ENCODE data around the gene C6orf47. TPM values are rescaled to one million over a fixed set of nuclear protein-coding genes. Genes with fewer than 3 reads are reported as not detected.

C6orf47 gene
- total and polyA plus RNA-seq, 2 of the 13 experiments (the other 11 are each of a cell fraction or from before 2014, with no cell fraction given): 1.7 to 18.1 TPM

DNA sequence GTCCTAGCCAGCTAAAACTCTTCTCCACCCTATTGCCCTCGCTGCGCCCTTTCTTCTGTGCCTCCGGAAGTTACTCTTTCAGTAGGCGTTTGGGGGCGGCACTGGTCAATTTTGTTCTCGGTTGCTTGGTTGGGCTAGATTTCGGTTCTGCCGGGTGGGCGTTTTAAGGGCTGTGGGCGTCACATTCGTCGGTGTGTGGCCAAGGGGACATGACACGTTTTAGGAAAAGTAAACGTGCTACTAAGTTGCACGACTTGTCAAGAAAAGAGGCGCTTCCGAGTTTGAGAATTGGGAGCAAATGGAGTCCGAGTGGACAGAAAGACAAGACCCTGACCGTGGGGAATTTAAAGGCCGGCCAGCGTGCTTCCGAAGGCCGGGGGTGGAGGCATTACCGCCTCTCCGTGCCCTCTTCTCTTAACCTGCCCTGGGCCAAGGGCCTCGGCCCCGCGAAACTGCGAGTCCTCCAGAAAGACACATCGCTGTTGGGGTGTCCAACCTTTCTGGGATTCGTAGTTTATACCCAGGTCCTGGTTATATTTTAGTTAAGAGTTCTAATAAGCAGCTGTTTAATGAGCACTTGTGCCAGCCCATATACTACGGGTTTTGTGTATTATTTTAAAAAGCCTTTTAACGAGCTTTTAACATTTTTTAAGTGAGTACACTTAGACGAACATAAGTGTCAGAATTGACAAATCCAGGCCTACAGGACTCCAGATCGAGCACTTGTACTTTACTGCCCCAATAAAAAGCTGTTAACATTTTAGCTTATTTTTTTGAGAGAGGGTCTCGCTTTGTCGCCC lies 7.5 kb downstream of the C6orf47 start (continued):
- no peak; a peak in 3 of 4 replicates for TF ChIP-seq EP300 (IDR thresholded peaks at IDR 0.05; ENCODE audit: low read depth in 2 of 2, low read length in 2 of 2)
- TF ChIP-seq EP300 (CRISPR knock-in tag; IDR thresholded peaks at IDR 0.05; ENCODE audit: borderline replicate concordance): 0 out of 2 replicates have a peak, but pooled peaks have one; percentile 5
- no peak; the same call in 1 of the 2 replicates for TF ChIP-seq SNAPC4 (CRISPR knock-in tag; IDR thresholded peaks at IDR 0.05)
- TF ChIP-seq ZUFSP (CRISPR knock-in tag; IDR thresholded peaks at IDR 0.05; ENCODE audit: borderline replicate concordance): no peak
- 0 out of 2 replicates have a peak, but pooled peaks have one; percentile 65 for TF ChIP-seq ZNF691 (CRISPR knock-in tag; IDR thresholded peaks at IDR 0.05; ENCODE audit: borderline replicate concordance, low read depth)
- TF ChIP-seq, protein P1, sequence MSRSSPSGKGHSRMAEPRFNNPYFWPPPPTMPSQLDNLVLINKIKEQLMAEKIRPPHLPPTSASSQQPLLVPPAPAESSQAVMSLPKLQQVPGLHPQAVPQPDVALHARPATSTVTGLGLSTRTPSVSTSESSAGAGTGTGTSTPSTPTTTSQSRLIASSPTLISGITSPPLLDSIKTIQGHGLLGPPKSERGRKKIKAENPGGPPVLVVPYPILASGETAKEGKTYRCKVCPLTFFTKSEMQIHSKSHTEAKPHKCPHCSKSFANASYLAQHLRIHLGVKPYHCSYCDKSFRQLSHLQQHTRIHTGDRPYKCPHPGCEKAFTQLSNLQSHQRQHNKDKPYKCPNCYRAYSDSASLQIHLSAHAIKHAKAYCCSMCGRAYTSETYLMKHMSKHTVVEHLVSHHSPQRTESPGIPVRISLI (CRISPR knock-in tag; IDR thresholded peaks at IDR 0.05; ENCODE audit: borderline replicate concordance): no peak
- TF ChIP-seq ZSCAN20 (CRISPR knock-in tag; IDR thresholded peaks at IDR 0.05; ENCODE audit: borderline replicate concordance): no peak
- 0 out of 2 replicates have a peak, but pooled peaks have one; percentile 87 for TF ChIP-seq ZNF235 (CRISPR knock-in tag; IDR thresholded peaks at IDR 0.05; ENCODE audit: borderline replicate concordance)
- peak; percentile 85; the same call in 1 of the 2 replicates for TF ChIP-seq NFATC3 (CRISPR knock-in tag; IDR thresholded peaks at IDR 0.05)
- TF ChIP-seq, protein P2, sequence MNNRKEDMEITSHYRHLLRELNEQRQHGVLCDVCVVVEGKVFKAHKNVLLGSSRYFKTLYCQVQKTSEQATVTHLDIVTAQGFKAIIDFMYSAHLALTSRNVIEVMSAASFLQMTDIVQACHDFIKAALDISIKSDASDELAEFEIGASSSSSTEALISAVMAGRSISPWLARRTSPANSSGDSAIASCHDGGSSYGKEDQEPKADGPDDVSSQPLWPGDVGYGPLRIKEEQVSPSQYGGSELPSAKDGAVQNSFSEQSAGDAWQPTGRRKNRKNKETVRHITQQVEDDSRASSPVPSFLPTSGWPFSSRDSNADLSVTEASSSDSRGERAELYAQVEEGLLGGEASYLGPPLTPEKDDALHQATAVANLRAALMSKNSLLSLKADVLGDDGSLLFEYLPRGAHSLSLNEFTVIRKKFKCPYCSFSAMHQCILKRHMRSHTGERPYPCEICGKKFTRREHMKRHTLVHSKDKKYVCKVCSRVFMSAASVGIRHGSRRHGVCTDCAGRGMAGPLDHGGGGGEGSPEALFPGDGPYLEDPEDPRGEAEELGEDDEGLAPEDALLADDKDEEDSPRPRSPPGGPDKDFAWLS (CRISPR knock-in tag; IDR thresholded peaks at IDR 0.05; ENCODE audit: borderline replicate concordance): no peak

All from HepG2 (cell line).